NCI-H446 treated with DMSO at 0.1 percent for 48 hours (cell line): ENCODE results near the gene CCT5.
"Not testable (repeated sequence)": the region's sequence is repeated elsewhere in the genome, so short reads cannot be mapped to it uniquely, and the experiment has no call there.

Experiments
- DNase-seq: peaks from one replicate; lab custom pipeline; 2025; lab: John Stamatoyannopoulos, UW

The CCT5 gene

DNA sequence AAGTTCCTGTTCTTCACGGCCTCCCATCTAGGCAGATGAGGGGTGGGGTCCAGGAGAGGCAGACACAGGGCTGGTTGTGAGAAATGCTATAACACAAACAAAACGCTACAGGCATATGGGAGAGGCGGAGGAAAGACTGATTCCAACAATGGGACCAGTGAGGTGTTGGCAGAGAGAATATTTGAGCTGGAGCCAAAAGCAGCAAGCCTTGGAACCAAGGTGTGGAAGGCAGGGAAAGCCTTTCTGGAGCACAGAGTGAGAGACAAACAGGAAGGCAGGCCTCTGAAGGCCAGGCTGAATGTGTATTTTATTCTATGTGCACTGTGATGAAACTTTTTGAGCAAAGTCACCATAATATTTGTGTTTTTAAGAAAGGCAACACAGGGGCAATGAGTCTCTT is 3.3 kb upstream of the CCT5 start:
- DNase-seq: peak; percentile 75

DNA sequence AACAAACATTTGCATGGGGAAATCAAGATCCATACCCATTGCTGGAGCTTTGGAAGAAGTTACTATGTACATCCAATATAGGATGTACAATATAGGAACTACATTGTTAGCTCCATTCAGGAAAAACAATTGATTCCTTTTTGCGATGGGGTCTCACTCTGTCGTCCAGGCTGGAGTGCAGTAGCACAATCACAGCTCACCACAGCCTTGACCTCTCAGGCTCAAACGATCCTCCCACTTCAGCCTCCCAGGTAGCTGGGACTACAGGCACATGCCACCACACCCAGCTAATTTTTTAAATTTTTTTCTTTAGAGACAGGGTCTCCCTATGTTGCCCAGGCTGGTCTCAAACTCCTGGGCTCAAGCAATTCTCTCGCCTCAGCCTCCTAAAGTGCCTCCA is 2.9 kb upstream of the CCT5 start:
- DNase-seq: not testable (repeated sequence)

DNA sequence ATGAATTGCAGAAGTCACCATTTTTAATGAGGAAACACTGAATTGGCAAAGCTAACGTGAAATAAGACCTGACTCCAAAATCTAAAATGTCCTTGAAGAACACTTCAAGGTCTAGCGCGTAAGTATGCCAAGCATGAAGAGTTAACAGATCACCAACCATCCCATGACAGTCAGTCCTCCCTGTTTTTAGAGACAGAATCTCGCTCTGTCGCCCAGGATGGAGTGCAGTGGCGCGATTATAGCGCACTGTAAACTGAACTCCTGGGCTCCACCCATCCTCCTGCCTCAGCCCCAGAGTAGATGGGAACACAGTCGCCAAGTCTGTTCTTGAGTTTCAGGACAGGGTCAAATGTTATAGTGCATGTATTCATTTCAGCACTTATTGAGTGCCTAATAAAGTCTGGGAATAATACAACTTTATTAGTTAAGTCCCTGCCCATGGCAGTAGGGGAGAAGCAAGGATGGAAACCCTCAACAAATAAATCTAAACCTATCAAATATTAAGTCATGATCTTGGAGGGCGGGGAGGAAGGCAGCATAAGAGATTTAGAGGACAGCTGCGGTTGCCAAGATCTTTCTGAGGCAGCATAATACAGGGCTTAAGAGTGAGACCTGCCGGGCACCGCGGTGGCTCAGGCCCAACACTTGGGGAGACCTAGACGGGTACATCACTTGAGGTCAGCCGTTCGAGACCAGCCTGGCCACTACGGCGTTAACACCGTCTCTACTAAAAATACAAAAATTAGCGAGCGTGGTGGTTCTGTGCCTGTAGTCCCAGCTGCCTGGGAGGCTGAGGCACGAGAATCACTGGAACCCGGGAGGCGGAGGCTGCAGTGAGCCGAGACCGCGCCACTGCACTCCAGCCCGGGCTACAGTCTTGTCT is 1.5 kb upstream of the CCT5 start:
- DNase-seq: peak; percentile 40

DNA sequence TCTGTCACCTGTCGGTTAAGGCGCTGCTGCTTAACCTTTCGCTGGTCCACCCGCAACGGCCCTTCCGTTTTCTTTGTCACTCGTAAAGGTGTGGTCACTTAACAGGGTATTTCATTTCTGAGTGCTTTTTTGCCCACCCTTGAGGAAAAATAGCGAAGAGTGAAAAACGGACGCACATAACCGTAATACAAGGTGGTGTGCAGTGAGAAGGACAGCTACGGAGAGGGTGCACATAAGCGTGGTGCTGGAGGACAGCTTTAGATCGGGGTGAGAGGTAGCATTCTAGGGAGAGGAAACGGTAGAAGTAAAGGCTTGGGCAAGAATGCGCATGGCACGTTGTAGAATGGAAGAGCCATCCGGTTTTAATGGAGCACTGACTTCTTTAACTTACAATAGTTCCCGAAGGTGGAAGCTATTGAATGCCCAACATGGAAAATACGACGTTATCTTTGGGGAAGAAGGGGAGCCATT is 761 bp downstream of the CCT5 start:
- DNase-seq: no peak

DNA sequence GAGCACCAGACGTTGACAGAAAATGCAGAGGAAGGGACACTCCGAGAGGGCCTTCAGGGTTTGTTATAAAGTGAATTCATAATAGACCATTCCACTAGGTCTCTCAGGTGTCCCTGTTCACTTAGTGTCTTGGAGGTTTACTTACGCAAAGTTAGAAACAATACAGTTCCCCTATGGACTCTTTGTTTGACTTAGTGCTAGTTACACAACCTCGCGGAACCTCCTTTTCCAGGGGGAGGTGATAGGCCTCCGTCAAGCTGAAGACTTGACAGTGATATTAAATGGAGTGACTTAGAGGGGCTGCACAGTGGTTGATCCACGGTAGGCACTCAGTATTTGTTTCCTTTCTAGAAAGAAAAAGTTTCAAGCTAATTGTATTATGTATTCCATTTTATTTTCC is 1.3 kb downstream of the CCT5 start:
- DNase-seq: no peak

DNA sequence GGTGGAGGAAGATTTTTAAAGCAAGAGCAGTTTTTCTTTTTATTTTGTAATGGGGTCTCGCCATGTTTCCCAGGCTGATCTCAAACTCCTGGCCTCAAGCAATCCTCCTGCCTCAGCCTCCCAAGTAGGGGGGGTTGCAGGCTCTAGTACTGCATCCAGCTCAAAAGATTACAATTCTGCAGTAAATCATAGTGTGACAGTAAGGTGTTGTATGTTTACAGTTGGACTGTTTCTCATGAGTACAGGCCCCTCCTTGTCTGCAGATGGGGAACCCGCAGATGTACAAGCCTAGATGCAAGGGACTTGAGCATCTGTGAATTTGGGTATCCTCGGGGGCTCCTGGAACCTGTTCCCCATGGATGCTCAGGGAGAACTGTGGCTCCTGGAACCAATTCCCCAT is 3.3 kb downstream of the CCT5 start:
- no peak for DNase-seq

DNA sequence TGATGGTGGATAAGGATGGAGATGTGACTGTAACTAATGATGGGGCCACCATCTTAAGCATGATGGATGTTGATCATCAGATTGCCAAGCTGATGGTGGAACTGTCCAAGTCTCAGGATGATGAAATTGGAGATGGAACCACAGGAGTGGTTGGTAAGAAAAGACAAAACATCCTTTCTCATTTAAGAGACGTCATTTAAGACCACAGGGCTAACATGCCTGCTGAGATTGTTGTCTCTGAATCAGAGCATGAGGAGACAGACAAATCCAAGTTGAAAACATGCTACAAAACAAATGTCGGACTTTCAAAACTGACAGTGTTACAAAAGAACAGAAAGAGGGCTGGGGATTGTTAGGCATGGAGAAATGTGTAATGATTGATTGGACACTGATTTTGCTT is 4.6 kb downstream of the CCT5 start:
- no peak for DNase-seq

DNA sequence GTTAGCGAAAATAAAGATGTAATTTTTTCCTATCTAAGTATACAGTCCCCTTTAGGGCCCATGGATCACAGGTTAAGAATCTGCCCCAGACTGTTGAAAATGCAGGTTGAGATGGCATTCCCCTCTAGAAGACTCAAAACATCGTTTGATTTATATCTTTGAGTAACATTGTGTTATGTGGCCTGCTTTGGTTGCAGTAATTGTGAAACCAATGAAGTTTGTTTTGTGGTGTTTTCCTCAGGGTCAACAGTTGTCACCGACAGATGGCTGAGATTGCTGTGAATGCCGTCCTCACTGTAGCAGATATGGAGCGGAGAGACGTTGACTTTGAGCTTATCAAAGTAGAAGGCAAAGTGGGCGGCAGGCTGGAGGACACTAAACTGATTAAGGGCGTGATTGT is 7.8 kb downstream of the CCT5 start:
- DNase-seq: no peak

DNA sequence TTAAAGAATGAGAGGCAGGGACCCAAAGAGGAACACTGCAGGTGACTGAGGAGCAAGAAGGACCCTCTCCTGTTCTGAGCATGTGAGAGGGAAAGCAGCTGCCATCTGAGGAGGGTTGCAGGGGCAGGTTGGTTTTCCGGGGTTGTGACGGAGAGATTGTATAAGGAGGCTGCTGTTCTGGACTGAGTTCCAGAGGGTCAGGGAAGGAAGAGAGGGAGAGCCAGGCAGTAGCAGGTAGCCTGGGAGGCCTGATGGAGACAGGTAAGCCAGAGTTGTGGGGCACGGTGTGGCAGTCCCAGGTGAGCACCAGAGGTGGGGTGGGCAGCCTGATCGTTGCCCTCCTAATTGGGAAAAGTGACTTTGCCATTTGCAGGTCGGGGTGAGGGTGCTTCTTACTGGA is 9.8 kb downstream of the CCT5 start:
- DNase-seq: no peak

DNA sequence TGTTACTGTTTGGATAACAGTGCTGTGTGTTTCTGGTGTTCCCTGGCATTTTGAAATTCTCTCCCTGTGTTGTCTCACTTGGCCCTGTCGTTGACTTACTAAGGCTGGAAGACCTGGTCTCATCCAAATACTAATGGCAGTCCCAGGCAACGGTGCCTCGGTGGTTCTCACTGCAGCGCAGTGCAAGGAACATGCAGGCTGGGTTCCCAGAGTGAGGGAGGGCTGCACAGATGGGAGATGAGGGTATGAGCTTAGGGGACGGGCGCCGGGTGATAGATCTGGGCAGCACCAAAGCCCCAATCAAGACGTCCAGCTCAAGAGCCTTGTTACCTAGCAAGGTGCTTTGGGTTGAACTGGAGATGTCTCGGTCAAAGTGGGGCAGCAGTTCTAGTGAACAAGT is 11.0 kb downstream of the CCT5 start:
- DNase-seq: no peak

DNA sequence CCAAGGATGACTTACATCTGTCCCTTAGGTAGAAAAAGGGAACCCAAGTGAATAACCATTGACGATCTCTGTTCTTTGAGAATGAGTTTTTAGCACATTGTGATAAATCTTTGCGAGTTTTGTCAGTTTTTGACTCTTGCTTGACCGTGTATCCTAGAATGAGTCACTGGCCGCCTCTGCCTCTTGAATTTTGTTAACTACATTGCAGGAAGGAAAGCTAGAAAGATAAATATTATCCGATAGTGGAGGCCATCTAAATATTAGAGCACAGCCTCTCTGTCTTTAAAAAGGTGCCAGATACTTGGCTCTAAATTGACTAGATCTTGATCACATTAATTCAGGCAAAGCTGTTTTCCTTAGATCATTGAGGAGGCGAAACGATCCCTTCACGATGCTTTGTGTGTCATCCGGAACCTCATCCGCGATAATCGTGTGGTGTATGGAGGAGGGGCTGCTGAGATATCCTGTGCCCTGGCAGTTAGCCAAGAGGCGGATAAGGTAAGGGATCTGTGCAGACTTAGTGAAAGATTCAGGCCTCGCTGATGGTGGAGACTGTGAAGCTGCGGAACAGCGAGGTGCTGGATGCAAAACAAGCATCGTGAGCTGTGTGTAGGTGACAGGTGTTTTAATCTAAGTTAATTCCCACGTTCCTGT is 12.2 kb downstream of the CCT5 start:
- DNase-seq: no peak

DNA sequence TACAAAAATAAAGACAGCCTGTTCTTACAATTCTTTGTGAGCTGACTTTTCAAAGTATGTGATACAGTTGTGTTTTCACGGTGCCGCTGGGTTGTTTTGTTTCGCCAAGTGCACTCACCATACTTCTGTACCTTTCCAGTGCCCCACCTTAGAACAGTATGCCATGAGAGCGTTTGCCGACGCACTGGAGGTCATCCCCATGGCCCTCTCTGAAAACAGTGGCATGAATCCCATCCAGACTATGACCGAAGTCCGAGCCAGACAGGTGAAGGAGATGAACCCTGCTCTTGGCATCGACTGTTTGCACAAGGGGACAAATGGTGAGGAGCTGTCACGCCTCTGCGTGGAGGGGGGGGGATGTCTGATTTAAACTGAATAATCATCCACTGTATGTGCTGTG is 12.9 kb downstream of the CCT5 start:
- DNase-seq: no peak

DNA sequence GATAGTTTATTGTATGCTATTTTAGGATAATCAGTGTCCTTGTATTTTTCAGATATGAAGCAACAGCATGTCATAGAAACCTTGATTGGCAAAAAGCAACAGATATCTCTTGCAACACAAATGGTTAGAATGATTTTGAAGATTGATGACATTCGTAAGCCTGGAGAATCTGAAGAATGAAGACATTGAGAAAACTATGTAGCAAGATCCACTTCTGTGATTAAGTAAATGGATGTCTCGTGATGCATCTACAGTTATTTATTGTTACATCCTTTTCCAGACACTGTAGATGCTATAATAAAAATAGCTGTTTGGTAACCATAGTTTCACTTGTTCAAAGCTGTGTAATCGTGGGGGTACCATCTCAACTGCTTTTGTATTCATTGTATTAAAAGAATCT is 14.5 kb downstream of the CCT5 start:
- no peak for DNase-seq

DNA sequence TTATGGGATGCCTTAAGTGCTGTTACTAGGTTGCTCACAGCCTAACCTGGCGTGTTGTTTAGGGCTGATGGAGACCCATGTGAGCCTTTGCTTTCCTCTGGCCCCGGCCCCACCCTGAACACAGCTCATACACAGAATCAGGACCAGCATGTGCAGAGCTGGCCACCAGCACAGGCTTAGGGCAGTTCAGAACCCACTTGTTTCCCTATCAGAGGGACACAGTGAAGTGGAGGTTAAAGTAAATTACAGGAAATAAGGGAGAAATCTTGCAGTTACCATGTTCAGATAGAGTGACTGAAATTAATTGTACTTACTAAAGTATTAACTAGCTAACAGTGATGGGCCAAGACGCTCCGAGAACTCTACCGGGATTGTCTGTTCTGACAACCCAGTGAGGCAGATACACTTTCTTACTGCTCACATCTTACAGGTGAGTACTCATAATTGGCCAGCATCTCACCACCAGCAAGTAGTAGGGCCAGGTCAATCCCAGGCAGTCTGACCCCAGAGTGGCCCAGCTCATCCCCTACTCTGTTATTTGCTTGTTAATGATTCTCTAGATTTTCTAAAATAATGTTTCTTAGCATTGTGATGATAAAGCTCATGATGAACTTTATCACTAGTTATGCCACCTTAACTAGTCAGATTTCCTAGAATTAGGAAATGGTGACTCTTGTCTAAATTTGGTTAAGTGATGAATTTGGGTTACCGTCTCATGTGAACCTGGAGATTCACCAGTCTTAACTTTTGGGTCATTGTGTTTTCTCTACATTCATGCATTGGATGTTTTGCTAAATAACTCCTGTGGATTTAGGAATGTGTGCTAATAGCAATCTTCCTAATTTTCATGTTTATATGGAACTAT is 15.4 kb downstream of the CCT5 start:
- DNase-seq: no peak

DNA sequence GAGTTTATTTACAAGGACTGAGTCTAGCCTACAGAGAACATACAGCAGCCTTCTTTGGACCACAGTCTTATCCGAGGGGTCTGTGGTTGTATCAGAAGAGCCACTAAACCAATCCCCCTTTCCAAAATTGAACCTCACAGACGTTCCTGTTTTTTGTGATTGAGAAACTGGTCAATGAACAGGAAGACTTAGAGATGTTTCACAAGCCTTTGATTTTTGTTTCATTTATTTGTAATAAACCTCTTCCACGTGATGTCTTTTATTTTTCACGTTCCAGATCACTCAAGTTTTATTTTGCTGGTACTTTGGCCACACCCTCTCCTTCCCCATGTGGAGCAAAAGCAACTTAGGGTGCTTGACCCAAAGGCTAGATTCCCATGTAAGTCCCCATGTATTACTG is 16.1 kb downstream of the CCT5 start:
- DNase-seq: no peak

DNA sequence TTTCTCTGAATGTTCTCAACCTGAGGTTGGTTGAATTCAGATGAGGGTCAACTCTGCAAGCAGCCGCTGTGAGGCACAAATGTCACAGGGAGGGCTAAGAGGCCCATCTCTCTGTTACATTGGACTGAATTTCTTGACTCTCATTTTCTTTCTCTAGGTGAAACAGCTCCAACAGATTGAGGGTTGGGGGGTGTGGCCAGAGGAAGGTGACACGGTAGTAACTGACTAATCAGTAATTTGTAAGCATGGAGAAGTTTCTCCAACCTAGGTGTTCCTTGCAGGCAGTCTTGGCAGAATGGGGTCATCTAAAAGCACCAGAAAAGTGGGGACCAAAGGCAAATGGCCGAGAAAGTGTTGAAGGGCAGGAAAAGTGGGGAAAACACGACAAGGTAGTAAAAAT is 16.8 kb downstream of the CCT5 start:
- DNase-seq: no peak

DNA sequence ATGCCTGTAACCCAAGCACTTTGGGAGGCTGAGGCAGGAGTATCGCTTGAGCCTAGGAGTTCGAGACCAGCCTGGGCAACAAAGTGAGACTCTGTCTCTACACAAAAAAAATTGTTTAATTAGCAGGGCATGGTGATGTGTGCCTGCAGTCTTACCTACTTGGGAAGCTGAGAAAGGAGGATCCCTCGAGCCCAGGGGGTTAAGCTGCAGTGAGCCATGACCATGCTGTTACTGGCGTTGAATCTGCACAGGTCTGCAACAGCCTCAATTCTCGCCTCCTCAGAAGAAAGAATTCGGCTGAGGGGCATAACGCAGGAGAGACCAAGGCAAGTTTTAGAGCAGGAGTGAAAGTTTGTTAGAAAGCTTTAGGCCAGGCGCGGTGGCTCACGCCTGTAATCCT is 18.0 kb downstream of the CCT5 start:
- no peak for DNase-seq

DNA sequence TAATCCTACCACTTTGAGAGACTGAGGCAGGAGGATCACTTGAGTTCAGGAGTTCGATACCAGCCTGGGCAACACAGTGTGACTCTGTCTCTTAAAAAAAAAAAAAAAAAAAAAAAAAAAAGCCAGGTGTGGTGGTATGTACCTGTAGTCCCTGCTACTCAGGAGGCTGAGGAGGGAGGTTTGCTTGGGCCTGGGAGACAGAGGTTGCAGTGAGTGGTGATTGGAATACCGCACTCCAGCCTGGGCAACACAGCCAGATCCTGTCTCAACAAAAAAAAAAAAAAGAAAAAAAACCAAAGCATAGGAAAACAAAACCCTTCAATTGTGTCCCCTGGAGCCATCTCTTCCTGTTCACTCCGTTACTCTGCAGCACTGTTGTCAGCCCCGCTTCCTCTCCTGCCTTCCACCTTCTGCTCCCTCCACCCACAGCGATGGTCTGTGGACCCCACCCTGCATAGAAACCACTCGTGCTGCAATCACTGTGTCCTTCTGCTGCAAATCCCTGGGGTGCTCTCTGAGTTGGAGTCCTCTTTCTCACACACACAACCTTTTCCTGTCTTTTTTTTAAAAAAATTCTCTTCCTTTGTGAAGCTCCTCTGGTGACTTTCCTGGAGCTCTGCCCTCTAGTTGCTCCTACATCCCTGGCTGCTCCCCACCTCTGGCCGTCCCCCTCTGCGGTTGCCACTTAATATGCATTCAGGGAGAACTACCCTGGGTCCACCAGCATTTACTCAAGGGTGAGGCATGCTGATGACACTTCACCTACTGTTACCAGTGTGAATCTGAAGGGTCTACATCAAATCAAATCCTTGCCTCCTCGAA is 22.2 kb downstream of the CCT5 start:
- DNase-seq: no peak

DNA sequence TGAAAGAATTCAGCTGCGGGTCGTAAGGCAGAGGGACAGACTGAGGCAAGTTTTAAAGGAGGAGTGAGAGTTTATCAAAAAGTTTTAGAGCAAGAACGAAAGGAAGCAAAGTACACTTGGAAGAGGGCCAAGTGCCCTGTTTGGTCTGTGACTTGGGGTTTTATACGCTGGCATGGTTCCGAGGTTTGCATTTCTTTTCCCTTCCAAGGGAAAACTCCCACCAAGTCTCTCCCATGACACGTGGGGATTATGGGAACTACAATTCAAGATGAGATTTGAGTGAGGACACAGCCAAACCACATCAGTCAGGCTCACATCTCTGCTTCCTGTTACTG is 22.8 kb downstream of the CCT5 start:
- DNase-seq: not testable (repeated sequence)

DNA sequence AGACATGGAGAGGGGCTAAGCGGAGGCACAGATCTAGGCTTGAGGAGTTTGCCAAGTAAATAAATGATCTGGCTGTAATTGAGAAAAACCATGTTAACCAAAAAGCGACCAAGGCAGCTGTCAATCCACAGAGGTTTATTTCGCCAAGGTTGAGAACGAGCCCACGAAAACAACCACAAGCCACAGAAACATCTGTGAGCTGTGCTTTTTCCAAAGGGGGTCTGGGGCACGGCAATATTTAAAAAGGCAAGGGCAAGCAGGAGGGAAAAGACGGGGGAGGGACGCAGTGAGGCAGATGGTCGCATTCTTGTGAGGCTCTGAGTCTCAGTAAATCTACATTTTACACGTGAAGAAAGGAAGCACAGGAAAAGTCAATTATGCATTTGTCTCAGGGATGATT is 25.4 kb downstream of the CCT5 start:
- DNase-seq: no peak

DNA sequence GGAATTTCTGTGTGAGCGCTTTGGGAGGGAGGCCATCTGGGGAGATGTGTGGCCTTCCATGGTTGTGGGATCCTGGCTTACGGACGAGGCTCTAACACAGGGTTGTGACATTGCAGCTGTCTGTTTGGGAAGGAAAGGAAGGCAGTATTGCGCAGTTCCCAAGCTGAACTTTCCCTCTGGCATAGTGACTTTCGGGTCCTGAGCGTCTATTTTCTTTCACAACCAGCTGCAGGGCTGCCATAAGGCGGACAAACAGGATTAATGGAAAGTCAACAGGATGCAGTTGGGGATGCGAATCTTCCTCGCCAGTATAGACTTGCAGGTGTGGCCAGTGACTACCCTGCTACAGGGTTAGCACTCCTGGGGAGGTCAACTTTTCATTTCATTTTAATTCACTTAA is 25.9 kb downstream of the CCT5 start:
- no peak for DNase-seq

DNA sequence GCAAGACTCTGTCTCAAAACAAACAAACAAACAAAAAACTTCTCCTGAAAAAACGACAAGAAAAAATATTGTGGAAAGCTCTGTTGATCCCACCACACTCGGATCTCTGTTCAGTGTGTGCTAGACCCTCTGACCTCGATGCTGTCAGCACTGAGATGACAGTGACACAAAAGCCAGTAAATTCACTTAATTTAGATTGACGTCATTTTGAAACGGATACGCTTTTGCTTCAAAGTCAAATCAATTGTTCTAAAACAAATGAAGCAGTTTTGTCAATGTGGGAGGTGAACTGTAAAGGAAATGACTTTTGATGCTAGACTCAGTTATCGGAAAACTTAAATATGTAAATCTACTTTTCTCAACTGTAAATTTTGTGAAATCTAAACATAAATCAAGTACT is 26.6 kb downstream of the CCT5 start:
- DNase-seq: no peak
